ENCODE measurements around the gene CFAP92.

DNA sequence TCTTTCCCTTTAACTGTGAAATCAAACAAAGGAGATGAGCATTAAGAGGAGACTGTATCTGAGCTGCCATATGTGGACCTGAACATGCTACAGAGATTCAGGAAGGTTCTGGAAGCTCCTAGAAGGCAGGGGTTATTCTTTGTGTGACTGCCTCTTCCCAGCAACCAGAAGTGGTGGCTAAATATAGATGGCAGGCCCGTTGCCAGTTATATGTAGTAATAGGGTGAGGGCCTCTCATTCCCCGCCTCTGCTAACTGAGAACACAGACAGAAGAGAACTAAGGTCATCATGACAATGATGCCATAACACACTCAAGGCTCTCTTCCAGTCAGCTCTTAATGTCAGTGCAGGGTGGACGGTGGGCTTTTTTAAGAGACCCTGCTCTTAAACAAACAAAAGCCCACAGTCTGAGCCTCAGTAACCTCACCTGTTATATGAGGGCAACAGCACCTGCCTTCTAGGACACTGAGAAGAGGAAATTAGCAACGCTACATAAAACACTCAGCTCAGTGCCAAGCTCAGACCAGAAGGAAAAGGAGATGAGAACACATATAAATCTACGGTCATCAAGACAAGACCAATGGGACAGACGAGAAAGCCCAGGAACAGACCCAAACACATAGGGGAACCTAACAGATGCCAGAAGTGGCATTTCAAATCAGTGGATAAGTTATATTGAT lies 22.3 kb downstream of the CFAP92 start:
- TF ChIP-seq, protein P1, sequence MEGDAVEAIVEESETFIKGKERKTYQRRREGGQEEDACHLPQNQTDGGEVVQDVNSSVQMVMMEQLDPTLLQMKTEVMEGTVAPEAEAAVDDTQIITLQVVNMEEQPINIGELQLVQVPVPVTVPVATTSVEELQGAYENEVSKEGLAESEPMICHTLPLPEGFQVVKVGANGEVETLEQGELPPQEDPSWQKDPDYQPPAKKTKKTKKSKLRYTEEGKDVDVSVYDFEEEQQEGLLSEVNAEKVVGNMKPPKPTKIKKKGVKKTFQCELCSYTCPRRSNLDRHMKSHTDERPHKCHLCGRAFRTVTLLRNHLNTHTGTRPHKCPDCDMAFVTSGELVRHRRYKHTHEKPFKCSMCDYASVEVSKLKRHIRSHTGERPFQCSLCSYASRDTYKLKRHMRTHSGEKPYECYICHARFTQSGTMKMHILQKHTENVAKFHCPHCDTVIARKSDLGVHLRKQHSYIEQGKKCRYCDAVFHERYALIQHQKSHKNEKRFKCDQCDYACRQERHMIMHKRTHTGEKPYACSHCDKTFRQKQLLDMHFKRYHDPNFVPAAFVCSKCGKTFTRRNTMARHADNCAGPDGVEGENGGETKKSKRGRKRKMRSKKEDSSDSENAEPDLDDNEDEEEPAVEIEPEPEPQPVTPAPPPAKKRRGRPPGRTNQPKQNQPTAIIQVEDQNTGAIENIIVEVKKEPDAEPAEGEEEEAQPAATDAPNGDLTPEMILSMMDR (IDR thresholded peaks at IDR 0.05; ENCODE audit: low read length): no peak
- TF ChIP-seq EZH2 (IDR thresholded peaks at IDR 0.05; ENCODE audit: borderline replicate concordance, low read length): no peak

Measured in OCI-LY1 (cell line).